Cardiac fibroblast (primary cell): Measurements from ENCODE around the gene SNU13.

ENCODE experiments used
- DNase-seq, 2 donors: peaks; one replicate each; pipeline versions ENCODE4 v3.0.0 to v3.0.0-alpha.2; 2010; ENCODE audit warnings: low read depth in 2 of 2
- H3K4me3 ChIP-seq, 2 donors: replicated peaks in 1 of 2; 1 replicate in 1 of 2; 2 replicates in 1 of 2; pipeline ENCODE4 v1.5.1; 2011; ENCODE audit warnings: low read depth in 2 of 2, low read length in 2 of 2, mild to moderate bottlenecking in 2 of 2, moderate library complexity in 1 of 2
- CTCF ChIP-seq: IDR thresholded peaks from one replicate; pipeline ENCODE4 v1.5.1; 2011; ENCODE audit warnings: low read depth, mild to moderate bottlenecking, low read length, inconsistent platforms

SNU13 gene

GRCh38 chr22:41659941-41660340 lies 28.7 kb downstream of the SNU13 start:
- no peak overlapping the region for H3K4me3 ChIP-seq
- TF ChIP-seq CTCF: no peak
- DNase-seq: no peak

GRCh38 chr22:41658869-41659268 lies 29.8 kb downstream of the SNU13 start:
- DNase-seq: no peak
- no peak overlapping the region for H3K4me3 ChIP-seq
- TF ChIP-seq CTCF: no peak

- no peak for TF ChIP-seq CTCF
- DNase-seq: no peak
- no peak overlapping the region for H3K4me3 ChIP-seq
Observed at GRCh38 chr22:41657709-41658108, 31.0 kb downstream of the SNU13 start.

- H3K4me3 ChIP-seq: no peak overlapping the region
- TF ChIP-seq CTCF: no peak
- peak in 1 of 2 donors; percentile 16 for DNase-seq
Observed at GRCh38 chr22:41656556-41656955, 32.1 kb downstream of the SNU13 start.

GRCh38 chr22:41654322-41654721 lies 34.3 kb downstream of the SNU13 start:
- DNase-seq: no peak
- no peak overlapping the region for H3K4me3 ChIP-seq
- no peak for TF ChIP-seq CTCF

GRCh38 chr22:41650821-41651220 lies 37.8 kb downstream of the SNU13 start:
- no peak overlapping the region for H3K4me3 ChIP-seq
- no peak for TF ChIP-seq CTCF
- no peak for DNase-seq

- no peak overlapping the region for H3K4me3 ChIP-seq
- TF ChIP-seq CTCF: no peak
- DNase-seq: no peak
Observed at GRCh38 chr22:41650229-41650628, 38.4 kb downstream of the SNU13 start.
